HepG2 (cell line): ENCODE data around the gene MEG3. TPM values are rescaled to one million over a fixed set of nuclear protein-coding genes. Genes with fewer than 3 reads are reported as not detected.

Source experiments
- ADNP ChIP-seq: sonication (generic); formaldehyde crosslinking; IDR thresholded peaks from 2 replicates; pipeline ENCODE4 v1.4.0; 2020; ENCODE audit warnings: missing genetic modification reagents
- CENPX ChIP-seq: sonication (generic); formaldehyde crosslinking; IDR thresholded peaks from 2 replicates; pipeline ENCODE4 v1.9.0; 2021; ENCODE audit warnings: mild to moderate bottlenecking, missing genetic modification reagents, moderate library complexity
- MEF2D ChIP-seq: sonication (generic); formaldehyde crosslinking; IDR thresholded peaks from 2 replicates; pipeline ENCODE4 v1.5.1; 2020; ENCODE audit warnings: mild to moderate bottlenecking, missing genetic modification reagents
- MTA1 ChIP-seq: sonication (generic); formaldehyde crosslinking; IDR thresholded peaks from 2 replicates; pipeline ENCODE4 v1.4.0; 2020; ENCODE audit warnings: missing genetic modification reagents, mild to moderate bottlenecking, borderline replicate concordance
- SMAD1 ChIP-seq: sonication (generic); formaldehyde crosslinking; IDR thresholded peaks from 2 replicates; pipeline ENCODE4 v1.4.0; 2020; ENCODE audit warnings: missing genetic modification reagents, low read depth, mild to moderate bottlenecking, borderline replicate concordance
- TFDP1 ChIP-seq: IDR thresholded peaks from 2 replicates; pipeline ENCODE4 v1.6.1; 2016; ENCODE audit warnings: missing compliant biosample characterization, missing genetic modification reagents, borderline replicate concordance
- THRA ChIP-seq: sonication (generic); formaldehyde crosslinking; IDR thresholded peaks from 2 replicates; pipeline ENCODE4 v1.4.0; 2020; ENCODE audit warnings: missing genetic modification reagents, borderline replicate concordance
- ZBTB33 ChIP-seq: sonication (generic); formaldehyde crosslinking; IDR thresholded peaks from 2 replicates; pipeline ENCODE4 v1.4.0; 2020; ENCODE audit warnings: missing genetic modification reagents
- ZBTB38 ChIP-seq: sonication (generic); formaldehyde crosslinking; IDR thresholded peaks from 2 replicates; pipeline ENCODE4 v1.5.1; 2020; ENCODE audit warnings: mild to moderate bottlenecking, missing genetic modification reagents
- ZNF124 ChIP-seq: sonication (generic); formaldehyde crosslinking; IDR thresholded peaks from 2 replicates; pipeline ENCODE4 v1.4.0; 2020; ENCODE audit warnings: missing genetic modification reagents
- ZNF18 ChIP-seq: sonication (generic); formaldehyde crosslinking; IDR thresholded peaks from 2 replicates; pipeline ENCODE4 v1.8.0; 2022; ENCODE audit warnings: mild to moderate bottlenecking, missing genetic modification reagents; ENCODE audit not compliant: insufficient replicate concordance
- ZNF275 ChIP-seq: sonication (generic); formaldehyde crosslinking; IDR thresholded peaks from 2 replicates; pipeline ENCODE4 v1.8.0; 2022; ENCODE audit warnings: missing genetic modification reagents, mild to moderate bottlenecking, inconsistent platforms, borderline replicate concordance
- ZNF557 ChIP-seq: sonication (generic); formaldehyde crosslinking; IDR thresholded peaks from 2 replicates; pipeline ENCODE4 v1.4.0; 2020; ENCODE audit warnings: missing genetic modification reagents
- ZNF563 ChIP-seq: sonication (generic); formaldehyde crosslinking; IDR thresholded peaks from 2 replicates; pipeline ENCODE4 v1.8.0; 2022; ENCODE audit warnings: mild to moderate bottlenecking, moderate library complexity, missing genetic modification reagents
- polyA plus RNA-seq, 8 experiments: library from polyadenylated mRNA; depleted of rRNA in 3 of 8; stranded (reverse) in 7 of 8; unstranded in 1 of 8; fragments of >200 nt; fragmentation: Illumina TruSeq in 4 of 8; extraction: Trizol in 4 of 8; gene quantifications; 2 replicates each; pipeline versions ENCODE4 v1.2.1 to v1.2.3, GENCODE V29; 2011 to 2016; ENCODE audit warnings: low read depth in 4 of 8, missing spikeins in 1 of 8, mixed read lengths in 1 of 8; ENCODE audit not compliant: insufficient read depth in 1 of 8
- total RNA-seq, 5 experiments: library from RNA; depleted of rRNA; stranded (reverse); fragments of >200 nt; fragmentation: Illumina TruSeq; extraction: Trizol; gene quantifications; 2 replicates each; pipeline ENCODE4 v1.2.3, GENCODE V29; 2016; ENCODE audit warnings: low read depth in 1 of 5
- TF ChIP-seq, protein P1 (sequence below): sonication (generic); formaldehyde crosslinking; IDR thresholded peaks from 2 replicates; pipeline ENCODE4 v1.8.0; 2022; ENCODE audit warnings: mild to moderate bottlenecking, missing genetic modification reagents, moderate library complexity
- TF ChIP-seq, protein P2 (sequence below): sonication (generic); formaldehyde crosslinking; IDR thresholded peaks from 2 replicates; pipeline ENCODE4 v1.8.0; 2022; ENCODE audit warnings: missing genetic modification reagents, low read depth, mild to moderate bottlenecking, borderline replicate concordance
- TF ChIP-seq, protein P3 (sequence below): sonication (generic); formaldehyde crosslinking; IDR thresholded peaks from 2 replicates; pipeline ENCODE4 v1.9.0; 2022; ENCODE audit warnings: low read depth, missing genetic modification reagents

The MEG3 gene
- total and polyA plus RNA-seq, 2 of the 13 experiments (the other 11 are each of a cell fraction or from before 2014, with no cell fraction given), result 0.17 TPM; not detected in 1

DNA sequence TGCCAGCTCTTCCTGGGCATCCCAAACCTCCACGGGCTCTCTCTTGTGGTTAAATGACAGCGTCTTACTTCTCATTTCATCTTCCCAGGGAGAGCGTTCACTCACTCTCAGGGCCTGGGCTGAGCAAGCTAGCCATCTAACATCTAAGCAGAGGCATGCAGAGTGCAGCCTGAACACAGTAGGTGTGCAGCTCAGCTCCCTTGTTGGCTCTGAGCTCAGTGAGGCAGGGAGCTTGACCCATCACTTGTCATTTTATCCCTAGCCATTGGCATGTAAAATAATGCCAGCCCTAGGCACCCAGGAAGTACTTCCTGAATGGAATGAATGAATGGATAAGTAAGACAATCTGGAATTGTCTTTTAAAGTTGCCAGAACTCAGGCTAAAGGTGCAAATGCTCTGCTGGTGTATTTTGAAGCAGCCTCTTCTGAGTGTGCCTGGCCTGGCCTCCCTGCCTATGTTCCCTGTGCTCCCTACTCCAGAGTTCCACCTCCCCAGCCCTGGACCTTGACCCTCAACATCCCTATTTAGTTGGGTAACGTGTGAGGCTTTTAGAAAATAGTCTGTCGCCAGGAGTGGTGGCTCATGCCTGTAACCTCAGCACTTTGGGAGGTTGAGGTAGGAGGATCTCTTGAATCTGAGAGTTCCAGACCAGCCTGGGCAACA, 9.5 kb upstream of the MEG3 start (continued):
- TF ChIP-seq MTA1 (CRISPR knock-in tag), result no peak
- TF ChIP-seq, protein P1, sequence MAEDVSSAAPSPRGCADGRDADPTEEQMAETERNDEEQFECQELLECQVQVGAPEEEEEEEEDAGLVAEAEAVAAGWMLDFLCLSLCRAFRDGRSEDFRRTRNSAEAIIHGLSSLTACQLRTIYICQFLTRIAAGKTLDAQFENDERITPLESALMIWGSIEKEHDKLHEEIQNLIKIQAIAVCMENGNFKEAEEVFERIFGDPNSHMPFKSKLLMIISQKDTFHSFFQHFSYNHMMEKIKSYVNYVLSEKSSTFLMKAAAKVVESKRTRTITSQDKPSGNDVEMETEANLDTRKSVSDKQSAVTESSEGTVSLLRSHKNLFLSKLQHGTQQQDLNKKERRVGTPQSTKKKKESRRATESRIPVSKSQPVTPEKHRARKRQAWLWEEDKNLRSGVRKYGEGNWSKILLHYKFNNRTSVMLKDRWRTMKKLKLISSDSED (CRISPR knock-in tag), result no peak
- TF ChIP-seq ZNF563 (CRISPR knock-in tag), result no peak
- TF ChIP-seq, protein P2, sequence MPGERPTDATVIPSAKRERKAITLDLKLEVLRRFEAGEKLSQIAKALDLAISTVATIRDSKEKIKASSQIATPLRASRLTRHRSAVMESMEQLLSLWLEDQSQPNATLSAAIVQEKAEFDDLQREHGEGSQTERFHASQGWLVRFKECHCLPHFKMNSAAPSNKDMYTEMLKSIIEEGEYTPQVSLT, result no peak
- TF ChIP-seq CENPX (CRISPR knock-in tag), result no peak
- no peak for TF ChIP-seq ZNF275 (CRISPR knock-in tag)
- TF ChIP-seq ZNF124 (CRISPR knock-in tag), result no peak
- no peak for TF ChIP-seq ZNF557
- TF ChIP-seq ZBTB38 (CRISPR knock-in tag), result no peak
- TF ChIP-seq ZBTB33 (CRISPR knock-in tag), result no peak
- TF ChIP-seq, protein P3, sequence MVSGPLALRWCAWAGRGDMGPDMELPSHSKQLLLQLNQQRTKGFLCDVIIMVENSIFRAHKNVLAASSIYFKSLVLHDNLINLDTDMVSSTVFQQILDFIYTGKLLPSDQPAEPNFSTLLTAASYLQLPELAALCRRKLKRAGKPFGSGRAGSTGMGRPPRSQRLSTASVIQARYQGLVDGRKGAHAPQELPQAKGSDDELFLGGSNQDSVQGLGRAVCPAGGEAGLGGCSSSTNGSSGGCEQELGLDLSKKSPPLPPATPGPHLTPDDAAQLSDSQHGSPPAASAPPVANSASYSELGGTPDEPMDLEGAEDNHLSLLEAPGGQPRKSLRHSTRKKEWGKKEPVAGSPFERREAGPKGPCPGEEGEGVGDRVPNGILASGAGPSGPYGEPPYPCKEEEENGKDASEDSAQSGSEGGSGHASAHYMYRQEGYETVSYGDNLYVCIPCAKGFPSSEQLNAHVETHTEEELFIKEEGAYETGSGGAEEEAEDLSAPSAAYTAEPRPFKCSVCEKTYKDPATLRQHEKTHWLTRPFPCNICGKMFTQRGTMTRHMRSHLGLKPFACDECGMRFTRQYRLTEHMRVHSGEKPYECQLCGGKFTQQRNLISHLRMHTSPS (CRISPR knock-in tag), result no peak
- TF ChIP-seq ADNP (CRISPR knock-in tag), result no peak
- TF ChIP-seq MEF2D (CRISPR knock-in tag), result no peak; the same call in 1 of the 2 replicates
- TF ChIP-seq TFDP1, result peak; percentile 43; the same call in 1 of the 2 replicates
- TF ChIP-seq ZNF18, result peak; percentile 78
- TF ChIP-seq THRA, result peak; percentile 52; the same call in 1 of the 2 replicates
- no peak for TF ChIP-seq SMAD1
